Hematopoietic multipotent progenitor cell (in vitro differentiated cells): Measurements from ENCODE around the gene TMPRSS4. TPM values are rescaled to one million over a fixed set of nuclear protein-coding genes. Genes with fewer than 3 reads are reported as not detected.

ENCODE experiments used
- DNase-seq, 3 donors: peaks; one replicate each; pipeline ENCODE4 v3.0.0-alpha.2; 2011 to 2015; ENCODE audit warnings: low read depth in 2 of 3, low spot score in 2 of 3
- total RNA-seq: library from RNA; depleted of rRNA; stranded (reverse); fragments of >200 nt; gene quantifications from one replicate; pipeline ENCODE4 v1.2.3, GENCODE V29; 2012

Gene TMPRSS4
- total RNA-seq, 1 donor, result not detected

DNA sequence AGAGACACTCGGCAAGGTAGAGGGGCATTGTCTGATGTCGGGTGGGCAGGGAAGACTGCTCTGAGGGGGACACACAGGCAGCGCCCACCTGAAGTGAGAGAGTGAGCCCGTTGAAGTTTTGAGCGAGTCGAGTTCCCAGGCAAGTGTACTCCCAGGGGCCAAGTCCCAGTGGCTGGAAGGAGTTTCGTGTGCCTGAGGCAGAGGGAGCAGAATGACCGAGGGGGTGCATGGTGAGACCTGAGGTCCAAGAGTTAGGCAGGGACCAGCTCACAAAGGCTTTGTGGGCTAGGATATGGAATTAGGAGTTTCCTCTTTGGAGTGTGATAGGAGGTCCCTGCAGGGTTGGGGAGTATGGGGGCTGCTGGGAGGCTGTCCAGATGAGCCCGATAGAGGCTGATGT lies 93.4 kb downstream of the TMPRSS4 start:
- DNase-seq, result no peak

DNA sequence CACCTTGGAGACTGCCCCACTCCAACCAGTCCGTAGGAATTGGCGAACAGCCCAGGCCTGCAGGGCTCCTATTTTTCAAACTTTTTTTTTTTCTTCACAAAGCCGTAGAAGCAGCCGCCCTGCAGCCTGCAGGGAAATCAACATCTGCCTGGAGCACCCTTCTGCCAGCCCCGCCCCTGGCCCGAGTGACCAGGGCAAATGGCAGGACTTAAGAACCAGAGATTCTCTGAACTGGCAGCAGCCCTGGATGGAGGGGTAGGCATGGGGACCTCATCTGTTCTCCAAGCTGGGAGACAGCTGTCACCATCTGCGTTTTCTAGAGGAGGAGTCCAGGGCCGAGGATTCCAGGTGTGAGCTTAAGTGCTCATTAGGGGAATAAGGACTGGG lies 94.0 kb downstream of the TMPRSS4 start:
- no peak for DNase-seq

Other genes starting within 250 kb of the TMPRSS4 start
- 1.3 TPM for gene FXYD6, start 200.4 kb upstream of the TMPRSS4 start, total RNA-seq
- gene TMPRSS13, start 147.7 kb upstream of the TMPRSS4 start, total RNA-seq, result 0.54 TPM
- 11.8 TPM for gene IL10RA, start 90.7 kb upstream of the TMPRSS4 start, total RNA-seq
- under 0.01 TPM for gene SMIM35, start 9.9 kb downstream of the TMPRSS4 start, total RNA-seq
- gene SCN4B, start 75.7 kb downstream of the TMPRSS4 start, total RNA-seq, result not detected
- gene SCN2B, start 99.6 kb downstream of the TMPRSS4 start, total RNA-seq, result not detected
- 26.9 TPM for gene JAML, start 147.9 kb downstream of the TMPRSS4 start, total RNA-seq
- 2.2 TPM for gene MPZL3, start 175.3 kb downstream of the TMPRSS4 start, total RNA-seq
- gene MPZL2, start 187.2 kb downstream of the TMPRSS4 start, total RNA-seq, result 2.4 TPM
- 0.54 TPM for gene CD3E, start 227.7 kb downstream of the TMPRSS4 start, total RNA-seq